ENCODE measurements around the gene C1QL1. TPM values are rescaled to one million over a fixed set of nuclear protein-coding genes. Genes with fewer than 3 reads are reported as not detected.

The C1QL1 gene
- 6.4 and 8.2 TPM in 2 replicates for total RNA-seq (2014; rRNA removed; shearing (Covaris generic))

DNA sequence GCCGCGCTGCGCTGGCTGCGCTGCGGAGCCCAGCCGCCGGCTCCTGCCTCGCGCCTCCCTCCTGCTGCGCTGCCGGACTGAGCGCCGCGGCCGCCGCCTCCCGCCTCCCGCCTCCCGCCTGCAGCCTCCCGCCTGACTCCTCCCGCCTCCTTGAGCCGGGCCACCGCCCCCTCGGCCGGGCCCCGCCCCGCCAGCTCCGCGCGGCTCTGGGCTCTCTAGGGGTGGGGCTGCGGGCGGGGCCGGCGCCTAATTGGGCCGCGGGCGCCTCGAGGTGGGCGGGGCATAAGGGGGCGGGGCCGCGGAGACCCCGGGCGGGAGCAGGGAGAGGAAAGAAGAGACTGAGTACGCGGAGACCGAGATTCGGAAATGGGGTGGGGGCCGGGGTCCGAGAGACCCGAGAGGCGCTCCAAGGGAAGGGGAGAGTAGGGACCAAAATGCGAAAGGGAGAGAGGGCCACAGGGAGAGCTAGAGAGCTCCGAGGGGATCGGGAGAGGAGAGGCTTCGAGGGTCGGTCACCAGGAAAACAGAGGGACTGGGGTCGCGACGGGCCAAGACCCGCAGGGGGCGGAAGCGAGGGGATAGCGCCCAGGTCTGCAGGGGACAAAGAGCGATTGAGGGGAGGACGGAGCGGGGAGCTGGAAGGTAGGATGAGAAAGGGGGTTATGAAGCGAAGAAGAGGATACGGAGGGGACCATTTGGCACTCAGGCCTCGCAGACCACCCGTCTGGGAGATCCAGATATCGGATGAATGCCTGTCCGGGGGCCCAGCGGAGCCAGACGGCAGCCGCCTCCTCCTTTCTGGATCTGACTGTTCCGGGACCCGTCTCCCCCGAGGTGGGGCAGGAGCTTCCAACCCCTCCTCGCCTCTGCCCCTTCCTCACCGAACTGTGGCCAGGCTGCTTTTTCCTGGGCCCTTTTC lies at the start of gene C1QL1:
Gene C1QL1 (minus strand): TSS at position 79 of the 919 bp plus-strand sequence. CDS start 255 bp downstream, outside the sequence.
- peak; percentile 87 for DNase-seq (ENCODE audit: low read depth)

DNA sequence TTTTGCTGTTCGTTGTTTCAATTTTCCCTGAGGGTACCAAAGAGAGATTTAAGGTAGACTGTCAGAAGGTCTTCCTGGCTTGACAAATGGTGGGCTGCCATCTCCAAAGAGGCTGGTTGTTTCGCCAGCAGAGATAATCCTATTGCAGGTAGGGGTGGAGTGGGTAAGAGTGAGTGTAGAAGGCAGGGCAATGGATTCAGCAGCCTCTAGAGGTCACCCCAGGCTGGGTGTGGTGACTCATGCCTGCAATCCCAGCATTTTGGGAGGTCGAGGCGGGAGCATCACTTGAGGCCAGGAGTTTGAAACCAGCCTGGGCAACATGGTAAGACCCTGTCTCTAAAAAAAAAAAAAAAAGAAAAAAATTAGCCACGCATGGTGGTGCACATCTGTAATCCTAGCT lies 48.7 kb upstream of the C1QL1 start:
- no peak for DNase-seq (ENCODE audit: low read depth)

DNA sequence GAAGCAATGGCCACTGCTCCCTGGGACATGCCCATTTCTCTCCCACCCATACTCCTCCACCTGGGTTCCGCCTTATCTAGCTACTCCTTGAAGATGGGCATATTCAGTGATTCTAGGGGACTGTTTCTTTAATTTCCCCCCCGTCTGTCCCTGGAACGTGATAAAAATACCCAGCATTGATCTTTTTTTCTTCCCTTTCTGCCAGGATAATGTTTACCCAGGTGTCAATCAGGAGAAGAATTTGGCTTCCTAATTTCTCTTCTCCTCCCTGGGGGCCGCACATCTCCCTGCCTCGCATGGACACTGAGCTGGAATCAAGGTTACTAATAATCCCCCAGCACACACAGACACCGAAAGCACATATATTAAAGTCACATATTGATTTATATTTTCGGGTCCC lies 48.1 kb upstream of the C1QL1 start:
- DNase-seq (ENCODE audit: low read depth), result no peak

DNA sequence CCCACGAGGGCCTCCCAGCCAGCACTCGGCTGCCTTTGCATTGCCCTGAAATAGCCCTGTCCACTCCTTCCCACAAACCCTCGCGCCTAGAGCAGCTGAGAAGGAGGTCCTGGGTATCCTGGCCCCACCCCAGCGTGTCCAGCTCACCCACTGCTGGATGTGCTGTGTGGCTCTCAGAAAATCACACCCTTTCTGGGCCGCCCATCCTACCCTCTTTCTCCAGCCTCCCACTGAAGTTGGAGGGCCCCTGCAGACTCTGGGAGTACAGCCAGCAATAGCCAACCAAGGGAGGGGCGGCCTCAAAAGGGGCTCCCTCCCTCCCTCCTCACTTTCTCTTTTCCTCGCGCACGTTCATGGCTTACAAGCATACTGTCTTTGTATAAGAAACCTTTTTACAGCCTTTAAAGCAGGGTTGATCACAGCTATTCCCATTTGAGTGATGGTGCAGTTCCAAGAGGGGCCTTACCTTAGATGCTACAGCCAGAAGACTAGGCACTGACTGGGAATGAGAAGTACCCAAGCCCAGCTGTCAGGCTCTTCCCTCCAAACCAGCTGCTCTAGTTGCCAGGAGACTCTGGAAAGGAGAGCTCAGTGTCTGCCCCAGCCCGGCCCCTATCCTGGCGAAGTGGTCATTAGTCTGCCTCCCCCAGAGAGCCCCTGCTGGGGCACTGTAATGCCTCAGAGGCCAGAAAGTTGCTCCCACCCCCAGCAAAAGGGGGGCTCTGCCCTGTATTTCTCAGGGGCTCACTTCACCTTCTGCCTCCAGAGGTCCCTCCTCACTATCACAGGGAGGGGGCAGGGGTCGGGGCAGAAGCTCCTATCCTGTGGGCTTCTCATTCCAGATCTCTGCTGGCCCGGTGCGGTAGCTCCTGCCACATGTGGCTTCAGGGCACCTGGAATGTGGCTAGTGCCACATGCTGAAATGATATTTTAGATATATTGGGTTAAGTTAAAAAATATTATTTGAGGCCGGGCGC lies 45.2 kb upstream of the C1QL1 start:
- no peak for DNase-seq (ENCODE audit: low read depth)

DNA sequence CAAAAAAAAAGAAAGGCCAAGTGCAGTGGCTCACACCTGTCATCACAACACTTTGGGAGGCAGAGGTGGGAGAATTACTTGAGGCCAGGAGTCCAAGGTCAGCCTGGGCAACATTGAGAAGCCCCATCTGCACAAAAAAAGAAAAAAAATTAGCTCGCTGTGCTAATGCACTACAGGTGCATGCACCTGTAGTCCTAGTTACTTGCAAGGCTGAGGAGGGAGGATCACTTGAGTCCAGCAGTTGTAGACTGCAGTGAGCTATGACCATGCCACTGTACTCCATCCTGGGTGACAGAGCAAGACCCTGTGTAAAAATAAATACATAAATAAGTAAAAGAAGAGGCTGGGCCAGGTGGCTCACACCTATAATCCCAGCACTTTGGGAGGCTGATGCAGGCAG lies 43.7 kb upstream of the C1QL1 start:
- no peak for DNase-seq (ENCODE audit: low read depth)

DNA sequence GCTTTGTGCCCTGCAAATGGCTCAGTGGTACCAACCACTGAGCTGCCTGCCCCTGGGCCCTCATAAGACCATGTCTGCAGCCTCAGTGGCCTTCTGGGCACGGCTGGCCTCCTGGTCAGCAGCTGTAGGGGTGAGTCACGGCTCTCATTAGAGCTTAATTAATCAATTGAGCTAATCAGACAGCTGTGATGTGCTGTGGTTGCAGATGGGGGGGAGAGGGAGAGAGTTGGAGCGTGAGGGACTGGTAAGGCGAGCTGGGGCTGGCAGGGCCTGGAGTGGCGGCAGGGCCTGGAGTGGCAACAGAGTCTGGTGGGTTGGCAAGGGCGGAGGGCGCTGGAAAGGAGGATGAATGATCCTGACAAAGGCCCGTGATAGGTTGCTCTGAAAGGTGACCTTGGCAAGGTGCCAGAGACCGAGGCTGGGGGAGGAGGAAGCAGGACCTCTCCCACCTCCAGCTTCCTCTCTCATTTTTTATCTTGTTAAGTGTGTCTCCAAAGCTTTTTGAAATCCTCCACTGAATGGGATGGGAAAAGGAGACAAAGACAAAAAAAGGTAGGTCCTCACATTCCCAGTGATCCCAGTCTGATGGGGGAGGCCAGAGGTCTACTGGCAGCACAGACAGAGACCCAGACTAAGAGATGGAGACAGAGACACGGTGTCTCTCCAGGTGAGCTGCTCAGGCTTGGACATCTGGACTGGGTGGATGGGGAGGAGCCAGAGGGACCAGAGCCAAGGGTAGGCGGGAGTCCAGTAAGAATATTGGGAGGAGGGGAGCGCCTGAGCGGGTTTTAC lies 41.8 kb upstream of the C1QL1 start:
- DNase-seq (ENCODE audit: low read depth), result no peak

DNA sequence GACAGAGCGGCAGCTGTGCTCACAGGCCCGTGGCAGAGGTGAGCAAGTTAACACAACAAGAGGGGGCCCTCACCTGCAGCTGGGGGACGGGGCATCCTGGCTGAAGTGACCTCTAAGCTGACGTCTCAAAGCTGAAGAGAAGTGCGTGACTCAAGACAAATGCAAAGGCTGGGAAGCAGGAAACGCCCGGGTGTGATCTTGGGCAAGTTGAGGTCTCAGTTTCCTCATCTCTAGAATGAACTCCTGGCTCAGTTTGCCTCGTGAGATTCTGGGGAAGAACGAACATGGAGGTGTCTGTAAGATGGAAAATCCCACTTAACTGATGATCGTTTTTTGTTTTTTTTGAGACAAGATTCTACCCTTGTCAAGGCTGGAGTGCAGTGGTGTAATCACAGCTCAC lies 40.1 kb upstream of the C1QL1 start:
- DNase-seq (ENCODE audit: low read depth), result no peak

DNA sequence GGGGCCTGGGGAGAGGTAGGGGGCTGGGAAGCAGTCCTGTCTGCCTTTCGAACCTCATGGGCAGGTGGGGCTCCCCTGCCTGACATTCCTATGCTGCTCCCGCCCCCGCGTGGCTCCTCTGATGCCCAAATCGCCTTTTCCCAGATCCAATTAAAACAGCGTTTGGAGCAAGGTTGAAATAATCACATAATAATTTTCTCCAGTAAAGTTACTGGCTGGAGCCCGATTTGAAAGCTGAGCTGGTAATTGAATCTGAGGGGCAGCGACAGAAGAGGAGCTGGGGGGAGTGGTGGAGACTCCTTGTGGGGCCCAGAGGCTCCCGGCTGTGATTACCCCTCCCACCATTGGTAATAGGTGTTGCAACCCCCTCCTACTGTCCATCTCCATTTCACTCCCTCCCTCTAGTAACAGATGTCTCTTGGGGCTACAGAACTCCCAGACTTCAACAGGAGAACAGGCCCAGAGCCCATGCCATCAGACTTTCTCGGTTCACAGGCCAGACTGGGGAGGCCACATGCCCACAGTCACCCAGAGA lies 38.9 kb upstream of the C1QL1 start:
- no peak for DNase-seq (ENCODE audit: low read depth)

DNA sequence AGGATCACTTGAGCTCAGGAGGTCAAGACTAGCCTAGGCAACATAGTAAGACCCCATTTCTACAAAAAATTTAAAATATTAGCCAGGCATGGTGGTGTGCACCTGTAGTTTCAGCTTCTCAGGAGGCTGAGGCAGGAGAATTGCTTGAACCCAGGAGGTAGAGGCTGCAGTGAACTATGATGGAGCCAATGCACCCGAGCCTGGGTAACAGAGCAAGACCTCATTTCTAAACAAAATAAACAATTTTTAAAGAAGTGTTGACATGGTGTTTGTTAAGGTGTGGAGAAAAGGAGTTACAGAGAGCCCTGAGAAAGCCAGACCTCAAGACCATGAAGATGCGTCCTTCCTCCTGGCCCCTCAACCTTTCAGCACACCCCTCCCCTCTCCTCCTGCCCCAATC lies 37.6 kb upstream of the C1QL1 start:
- DNase-seq (ENCODE audit: low read depth), result no peak

DNA sequence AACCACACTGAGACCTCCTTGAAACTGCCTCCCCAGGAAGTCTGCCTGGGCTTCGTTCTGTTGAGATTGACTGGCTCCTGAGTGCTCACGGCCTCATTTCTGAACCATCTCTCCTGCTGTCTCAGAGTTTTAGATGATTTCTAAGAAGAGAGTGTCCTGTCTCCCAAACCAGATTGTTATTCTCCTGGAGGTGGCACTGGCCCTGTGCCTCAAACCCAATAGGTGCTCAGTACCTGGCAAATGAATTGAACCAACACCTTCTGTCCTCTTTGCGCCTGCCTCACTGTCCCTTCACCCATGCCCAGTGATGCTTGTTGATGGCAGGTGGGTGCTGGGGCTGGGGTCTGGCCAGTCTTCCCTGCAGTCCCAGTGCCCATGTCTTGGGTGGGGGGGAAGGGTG lies 36.3 kb upstream of the C1QL1 start:
- DNase-seq (ENCODE audit: low read depth), result no peak

DNA sequence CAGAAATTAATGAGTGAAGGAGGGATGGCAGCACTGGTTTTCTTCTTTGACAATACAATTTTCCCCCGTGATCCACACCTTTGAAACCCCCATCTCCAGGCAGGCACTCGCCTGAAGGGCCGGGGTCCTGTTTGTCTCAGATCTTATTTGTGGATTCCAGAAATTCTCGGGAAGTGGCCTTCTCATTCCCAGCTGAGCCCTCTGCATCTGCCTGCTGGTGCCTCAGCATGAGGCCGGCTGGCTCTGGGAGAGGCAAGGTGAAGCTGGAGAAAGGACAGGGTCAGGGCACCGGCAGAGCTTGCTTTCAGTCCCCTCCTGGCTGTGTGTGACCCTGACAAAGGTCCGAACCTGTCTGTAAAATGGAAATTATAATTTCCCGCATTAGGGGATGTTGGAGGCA lies 35.8 kb upstream of the C1QL1 start:
- no peak for DNase-seq (ENCODE audit: low read depth)

DNA sequence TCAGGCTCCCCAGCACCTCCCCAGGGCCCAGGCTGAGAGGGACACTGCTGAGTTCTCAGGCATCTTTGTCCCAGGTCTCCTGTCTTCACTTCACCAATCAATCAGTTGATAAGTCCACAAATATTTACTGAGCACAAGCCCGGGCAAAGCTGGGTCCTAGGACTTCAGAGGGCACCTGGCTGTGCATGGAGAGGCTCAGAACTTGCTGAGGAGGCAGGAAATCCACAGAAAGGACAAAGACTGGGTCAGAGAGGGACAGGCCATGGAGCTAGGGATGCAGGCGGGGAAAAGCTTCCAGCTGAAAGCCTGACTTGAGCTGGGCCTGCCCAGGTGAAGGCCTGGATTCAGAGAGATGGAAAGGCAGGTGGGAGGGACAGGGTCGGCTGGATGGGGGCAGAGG lies 33.2 kb upstream of the C1QL1 start:
- DNase-seq (ENCODE audit: low read depth), result no peak

DNA sequence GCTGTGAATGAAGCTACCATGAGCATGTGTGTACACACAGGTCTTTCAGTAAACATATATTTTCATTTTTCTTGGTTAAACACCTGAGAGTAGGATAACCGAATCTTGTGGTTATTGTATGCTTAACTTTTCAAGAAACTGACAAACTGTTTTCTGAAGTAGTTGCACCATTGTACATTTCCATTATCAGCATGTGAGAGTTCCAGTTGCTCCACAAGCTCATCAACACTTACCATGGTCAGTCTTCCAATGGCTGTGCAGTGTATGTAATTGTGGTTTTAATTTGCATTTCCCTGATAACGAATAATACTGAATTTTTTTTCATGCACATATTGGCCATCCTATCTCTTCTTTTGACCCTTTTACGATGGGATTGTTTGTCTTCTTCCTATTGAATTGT lies 31.3 kb upstream of the C1QL1 start:
- no peak for DNase-seq (ENCODE audit: low read depth)

DNA sequence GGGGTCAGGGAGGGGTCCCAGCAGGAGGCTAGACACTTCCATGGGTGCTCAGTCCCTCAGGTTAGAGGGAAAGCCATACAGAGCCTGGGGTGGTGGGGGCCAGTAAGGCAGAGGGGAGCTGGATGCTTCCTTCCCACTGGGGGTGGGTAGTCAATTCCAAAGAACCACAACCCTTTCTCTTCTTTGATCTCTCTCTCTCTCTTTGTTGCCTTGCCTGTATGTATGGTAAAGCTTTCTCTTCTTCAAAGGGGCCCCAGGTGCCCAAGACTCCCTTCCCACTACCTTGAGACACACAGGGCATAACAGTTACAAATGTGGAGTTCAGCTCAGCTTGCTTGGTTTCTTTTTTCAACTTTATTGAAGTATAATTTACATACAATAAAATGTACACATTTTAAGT lies 30.5 kb upstream of the C1QL1 start:
- no peak for DNase-seq (ENCODE audit: low read depth)

DNA sequence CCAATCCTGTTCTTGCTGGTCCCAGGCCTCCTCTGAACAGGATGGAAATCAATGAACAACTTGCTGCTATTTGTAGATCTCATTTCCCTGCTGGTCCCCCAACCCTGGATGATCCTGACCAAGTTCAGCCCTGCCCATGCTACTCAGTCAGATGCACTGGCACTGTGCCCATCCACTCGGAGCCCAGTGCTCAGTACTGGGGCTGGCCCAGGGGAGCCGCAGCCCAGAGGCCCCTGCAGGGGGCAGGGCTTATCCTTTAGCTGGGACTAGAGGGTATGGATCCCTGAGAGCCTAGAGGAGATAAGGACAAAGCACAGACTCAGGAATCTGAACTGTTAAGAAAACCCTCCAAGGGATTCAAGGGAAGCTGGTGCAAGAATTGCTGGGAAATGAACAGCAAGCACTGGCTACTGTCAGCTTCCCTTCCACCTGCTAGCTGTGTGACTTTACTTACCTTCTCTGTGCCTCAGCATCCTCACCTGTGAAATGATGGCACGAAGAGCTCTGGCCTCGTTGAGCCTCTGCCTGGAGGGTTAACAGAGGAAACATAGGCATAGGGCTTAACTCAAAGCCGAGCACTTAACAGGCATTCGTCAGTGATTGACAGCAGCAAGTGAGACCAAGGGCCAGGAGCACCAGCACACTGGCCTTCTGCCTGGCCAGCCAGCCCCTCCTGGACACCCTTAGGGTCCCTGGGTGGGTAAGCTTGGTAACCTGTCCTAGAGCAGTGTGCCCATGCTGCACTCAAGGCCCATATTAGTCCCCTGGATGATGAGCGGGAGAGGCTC lies 29.8 kb upstream of the C1QL1 start:
- peak; percentile 18 for DNase-seq (ENCODE audit: low read depth)

DNA sequence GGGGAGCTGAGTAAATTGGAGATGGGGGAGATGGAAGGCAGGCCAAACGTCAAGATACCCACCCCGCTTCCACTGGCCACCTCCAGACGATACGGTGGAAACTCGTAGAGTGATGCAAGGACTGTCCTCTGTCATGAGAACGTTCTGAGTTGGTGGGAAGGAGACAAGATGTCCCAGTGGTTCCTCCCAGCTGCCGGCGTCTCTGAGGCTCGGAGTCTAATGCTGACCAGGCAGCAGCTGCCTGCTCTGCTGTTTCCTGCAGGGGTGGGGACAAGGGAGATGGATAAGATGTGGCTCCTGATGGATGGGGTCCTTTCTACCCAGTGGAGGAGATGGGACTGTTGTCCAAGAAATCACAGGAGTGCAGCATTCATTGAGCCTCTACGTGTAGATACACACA lies 28.2 kb upstream of the C1QL1 start:
- DNase-seq (ENCODE audit: low read depth), result no peak

DNA sequence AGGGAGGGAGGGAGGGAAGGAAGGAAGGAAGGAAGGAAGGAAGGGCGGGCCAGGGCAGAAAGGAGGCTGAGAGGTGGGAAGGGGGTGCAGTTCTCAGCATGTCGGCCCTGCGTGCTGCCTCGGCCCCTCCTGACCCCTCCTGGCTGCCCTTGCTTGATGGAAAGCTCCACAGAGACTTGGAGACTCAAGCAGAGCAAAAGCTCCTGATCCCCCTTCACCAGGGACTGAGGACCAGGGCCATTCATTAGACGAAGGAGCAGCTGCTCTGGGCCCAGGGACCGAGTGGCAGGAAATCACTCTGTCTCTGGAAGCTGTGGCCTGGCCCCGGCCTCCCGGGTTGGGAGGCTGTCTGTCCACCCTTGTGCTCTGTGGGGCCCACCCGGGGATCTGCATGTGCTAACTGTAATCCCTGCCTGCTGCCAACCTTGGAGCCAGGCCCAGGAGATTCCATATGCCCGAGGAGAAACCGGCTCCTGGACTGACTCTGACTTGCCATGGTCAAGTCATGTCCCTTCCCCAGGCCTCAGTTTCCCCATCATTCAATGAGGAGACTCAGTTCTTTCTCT lies 27.4 kb upstream of the C1QL1 start:
- DNase-seq (ENCODE audit: low read depth), result no peak

DNA sequence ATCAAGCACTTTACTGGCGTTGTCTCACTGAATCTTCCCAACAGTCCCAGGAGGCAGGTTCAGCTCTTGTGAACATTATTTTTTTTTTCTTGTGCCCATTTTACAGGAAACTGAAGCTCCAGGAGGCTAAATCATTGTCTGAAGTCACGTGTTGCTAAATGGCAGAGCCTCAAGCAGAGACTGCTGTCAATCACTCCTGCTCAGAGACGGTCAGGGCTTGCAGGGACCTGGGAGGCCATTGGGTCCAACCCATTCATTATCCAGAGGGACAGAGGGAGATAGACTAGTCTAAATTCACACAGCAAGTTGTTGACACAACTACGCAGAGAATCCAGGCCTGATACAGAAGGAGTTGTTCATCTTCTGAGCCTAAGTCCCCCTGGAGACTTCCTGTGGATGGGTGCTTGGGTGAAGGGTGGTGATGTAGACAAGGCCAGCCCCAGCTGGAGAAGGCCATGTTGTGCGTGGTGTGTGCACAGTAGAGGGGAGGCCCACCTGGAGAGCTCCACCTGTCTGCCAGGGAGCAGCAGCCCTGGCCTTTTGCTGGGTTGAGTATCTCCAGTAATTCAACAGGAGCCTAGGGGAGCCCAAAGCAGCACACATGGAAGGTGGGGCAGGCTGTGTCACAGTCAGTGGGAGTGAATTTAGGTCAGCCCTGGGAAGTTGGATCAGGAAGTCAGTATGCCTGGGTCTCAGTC lies 24.3 kb upstream of the C1QL1 start:
- no peak for DNase-seq (ENCODE audit: low read depth)

DNA sequence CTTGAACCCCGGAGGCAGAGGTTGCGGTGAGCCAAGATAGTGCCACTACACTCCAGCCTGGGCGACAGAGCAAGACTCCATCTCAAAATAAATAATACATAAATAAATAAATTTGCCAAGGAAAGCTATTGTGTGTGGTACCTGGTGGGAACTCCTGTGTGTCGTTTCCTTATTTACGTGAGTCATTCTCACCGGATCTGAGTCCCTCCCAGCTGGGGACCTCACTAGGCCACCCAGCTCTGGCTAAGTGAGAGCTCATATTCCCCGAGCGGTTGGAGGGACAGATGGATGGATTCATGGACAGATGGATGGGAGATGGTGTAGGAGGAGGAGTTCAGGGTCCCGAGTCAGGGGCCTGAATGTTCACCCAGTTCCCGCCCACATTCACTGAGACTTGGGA lies 22.9 kb upstream of the C1QL1 start:
- no peak for DNase-seq (ENCODE audit: low read depth)
